HCT116 (cell line): ENCODE data around the gene AGTRAP. TPM values are rescaled to one million over a fixed set of nuclear protein-coding genes. Genes with fewer than 3 reads are reported as not detected.

Experiments
- ATAC-seq: fragments of 200-7000 bp; cut with Tn5 transposase; 2 replicates; pipeline ENCODE4 v1.9.1; 2020; ENCODE audit warnings: mild to moderate bottlenecking, moderate library complexity
- BruUV-seq: library from RNA; stranded (reverse); fragments of 400-500 nt; replicated peaks from 2 replicates; lab custom pipeline; 2021; lab: Mats Ljungman, UMichigan
- CTCF ChIA-PET: fragments of 300-600 bp; sonication (Branson Sonifier 250); formaldehyde crosslinking; loops from one replicate; lab custom pipeline; 2021; ENCODE audit warnings: antibody characterized with exemption; lab: Charles Lee
- POLR2A ChIA-PET: fragments of 300-600, 350-600 bp; sonication (Branson Sonifier 250); formaldehyde crosslinking; loops from one replicate; lab custom pipeline; 2021; ENCODE audit warnings: antibody characterized with exemption; lab: Charles Lee
- RAD21 ChIA-PET, 2 experiments: fragments of 300-600 bp; sonication (Branson Sonifier 250); formaldehyde crosslinking; loops; one replicate each; lab custom pipeline; 2023; ENCODE audit warnings: low total read pairs in 2 of 2; ENCODE audit not compliant: uncharacterized antibody in 2 of 2, unreplicated experiment in 2 of 2, low non-redundant PET in 1 of 2; lab: Charles Lee
- DNase-seq: peaks from one replicate; pipeline ENCODE4 v3.0.0-alpha.2; 2010; ENCODE audit warnings: low read depth, low spot score
- H2AFZ ChIP-seq: fragments of 200-600 bp; shearing (Covaris generic), sonication (generic); 2 replicates; pipeline ENCODE4 v1.6.1; 2017; ENCODE audit warnings: low read depth, mixed run types, mixed read lengths, antibody characterized with exemption, low read length; ENCODE audit not compliant: poor library complexity, severe bottlenecking
- H3K27ac ChIP-seq: 2 replicates; pipeline ENCODE4 v1.5.1; 2012; ENCODE audit warnings: low read depth, low read length
- H3K27me3 ChIP-seq: fragments of 200-600 bp; sonication (generic); 2 replicates; pipeline ENCODE4 v1.6.1; 2016; ENCODE audit warnings: mixed run types, low read length, mixed read lengths; ENCODE audit not compliant: insufficient read depth
- H3K36me3 ChIP-seq, 2 experiments: fragments of 200-500 bp in 1 of 2; fragments of 200-600 bp in 1 of 2; sonication (Bioruptor generic) in 1 of 2; sonication (generic) in 1 of 2; 2 replicates each; pipeline versions ENCODE4 v1.5.1 to v1.6.1; 2014 to 2016; ENCODE audit warnings: low read length in 2 of 2, inconsistent platforms in 1 of 2, mixed read lengths in 1 of 2, mixed run types in 1 of 2; ENCODE audit not compliant: insufficient read depth in 2 of 2, control insufficient read depth in 1 of 2
- H3K4me1 ChIP-seq, 2 experiments: fragments of 200-600 bp in 1 of 2; sonication (generic) in 1 of 2; 2 replicates each; pipeline versions ENCODE4 v1.5.1 to v1.6.1; 2012 to 2017; ENCODE audit warnings: low read length in 2 of 2, inconsistent platforms in 1 of 2, mild to moderate bottlenecking in 1 of 2, mixed read lengths in 1 of 2, mixed run types in 1 of 2, moderate library complexity in 1 of 2; ENCODE audit not compliant: insufficient read depth in 2 of 2, control insufficient read depth in 1 of 2
- H3K4me2 ChIP-seq: fragments of 200-600 bp; sonication (generic); 2 replicates; pipeline ENCODE4 v1.6.1; 2017; ENCODE audit warnings: mixed run types, low read length, mixed read lengths
- H3K4me3 ChIP-seq, 2 experiments: fragments of 200-600 bp in 1 of 2; sonication (generic) in 1 of 2; replicated peaks in 1 of 2; 2 replicates each; pipeline ENCODE4 v1.5.1; 2011 to 2016; ENCODE audit warnings: low read length in 2 of 2, control low read depth in 1 of 2, low read depth in 1 of 2, mild to moderate bottlenecking in 1 of 2, mixed read lengths in 1 of 2, mixed run types in 1 of 2
- H3K79me2 ChIP-seq: fragments of 200-600 bp; sonication (generic); 2 replicates; pipeline ENCODE4 v1.6.1; 2017; ENCODE audit warnings: mild to moderate bottlenecking, mixed run types, low read length, moderate library complexity, mixed read lengths; ENCODE audit not compliant: insufficient read depth
- H3K9ac ChIP-seq: fragments of 200-600 bp; sonication (generic); 2 replicates; pipeline ENCODE4 v1.6.1; 2016; ENCODE audit warnings: low read length, mixed read lengths
- H3K9me2 ChIP-seq: fragments of 200-600 bp; sonication (generic), shearing (Covaris generic); 2 replicates; pipeline ENCODE4 v1.6.1; 2017; ENCODE audit warnings: mixed run types, mild to moderate bottlenecking, moderate library complexity; ENCODE audit not compliant: insufficient read depth
- H3K9me3 ChIP-seq, 2 experiments: fragments of 200-500 bp in 1 of 2; fragments of 200-600 bp in 1 of 2; sonication (Bioruptor generic) in 1 of 2; sonication (generic) in 1 of 2; 2 replicates each; pipeline ENCODE4 v1.6.1; 2014 to 2017; ENCODE audit warnings: low read length in 2 of 2, mixed read lengths in 2 of 2, inconsistent platforms in 1 of 2, low read depth in 1 of 2, mild to moderate bottlenecking in 1 of 2, mixed run types in 1 of 2, moderate library complexity in 1 of 2; ENCODE audit not compliant: control insufficient read depth in 1 of 2, insufficient read depth in 1 of 2
- H4K20me1 ChIP-seq: fragments of 200-600 bp; sonication (generic), shearing (Covaris generic); 2 replicates; pipeline ENCODE4 v1.6.1; 2017; ENCODE audit warnings: mixed run types, mild to moderate bottlenecking, moderate library complexity; ENCODE audit not compliant: insufficient read depth
- ATF3 ChIP-seq: IDR thresholded peaks from 2 replicates; pipeline ENCODE4 v1.6.1; 2012
- CEBPB ChIP-seq: IDR thresholded peaks from 2 replicates; pipeline ENCODE4 v1.6.1; 2012; ENCODE audit warnings: low read depth
- ELF1 ChIP-seq: IDR thresholded peaks from 2 replicates; pipeline ENCODE4 v1.6.1; 2012; ENCODE audit warnings: low read depth, borderline replicate concordance
- EZH2 ChIP-seq: fragments of 200-600 bp; sonication (generic); IDR thresholded peaks from 2 replicates; pipeline ENCODE4 v1.6.1; 2017; ENCODE audit warnings: antibody characterized with exemption, mixed run types
- FOSL1 ChIP-seq: IDR thresholded peaks from 2 replicates; pipeline ENCODE4 v1.6.1; 2012; ENCODE audit warnings: low read depth
- JUND ChIP-seq: IDR thresholded peaks from 2 replicates; pipeline ENCODE4 v1.6.1; 2012
- POLR2A ChIP-seq: IDR thresholded peaks from 2 replicates; pipeline ENCODE4 v1.7.0; 2011; ENCODE audit warnings: borderline replicate concordance; ENCODE audit not compliant: insufficient read depth, insufficient read length; ENCODE audit errors: extremely low read depth
- POLR2AphosphoS5 ChIP-seq: IDR thresholded peaks from 2 replicates; pipeline ENCODE4 v1.6.1; 2011; ENCODE audit warnings: mild to moderate bottlenecking, low read depth, low read length, moderate library complexity
- RAD21 ChIP-seq: IDR thresholded peaks from 2 replicates; pipeline ENCODE4 v1.6.1; 2012; ENCODE audit warnings: low read depth, mild to moderate bottlenecking
- SIN3A ChIP-seq: IDR thresholded peaks from 2 replicates; pipeline ENCODE4 v1.6.1; 2012; ENCODE audit warnings: low read depth
- SP1 ChIP-seq: IDR thresholded peaks from 2 replicates; pipeline ENCODE4 v1.6.1; 2012; ENCODE audit warnings: low read depth
- SRF ChIP-seq: IDR thresholded peaks from 2 replicates; pipeline ENCODE4 v1.6.1; 2012; ENCODE audit warnings: low read depth
- YY1 ChIP-seq: IDR thresholded peaks from 2 replicates; pipeline ENCODE4 v1.6.1; 2011; ENCODE audit warnings: low read length, low read depth, moderate library complexity, mild to moderate bottlenecking; ENCODE audit not compliant: insufficient replicate concordance; ENCODE audit errors: extremely low read depth
- intact Hi-C: fragments of 100-400 bp; cut with micrococcal nuclease; formaldehyde crosslinking; loops from 2 replicates; pipeline ENCODE4 v1.10.0; 2022
- total RNA-seq: library from RNA; stranded (reverse); gene quantifications from one replicate; pipeline ENCODE4 v1.2.1, GENCODE V29; 2021; ENCODE audit not compliant: unreplicated experiment
- TF ChIP-seq, protein P1 (sequence below): IDR thresholded peaks from 2 replicates; pipeline ENCODE4 v1.6.1; 2011; ENCODE audit warnings: mild to moderate bottlenecking, low read length, moderate library complexity; ENCODE audit not compliant: insufficient replicate concordance; ENCODE audit errors: extremely low read depth
- TF ChIP-seq, protein P2 (sequence below), 3 experiments: fragments of 200-600 bp in 1 of 3; sonication (generic) in 1 of 3; IDR thresholded peaks in 2 of 3; conservative IDR thresholded peaks in 1 of 3; 2 replicates each; pipeline ENCODE4 v1.5.1; 2012 to 2017; ENCODE audit warnings: low read depth in 2 of 3, low read length in 2 of 3, antibody characterized with exemption in 1 of 3, borderline replicate concordance in 1 of 3, control low read depth in 1 of 3, mild to moderate bottlenecking in 1 of 3, mixed read lengths in 1 of 3, mixed run types in 1 of 3, moderate library complexity in 1 of 3; ENCODE audit not compliant: insufficient read depth in 1 of 3
- TF ChIP-seq, protein P3 (sequence below): IDR thresholded peaks from 2 replicates; pipeline ENCODE4 v1.6.1; 2012

Gene AGTRAP
- total RNA-seq, 1 experiment from 2014 or later, result 49.0 TPM

GRCh38 chr1:11749203-11749689 is 13.3 kb downstream of the AGTRAP start:
- no peaks in the 10 kb centered on the region for H3K9me3 ChIP-seq
- ATAC-seq (peak; percentile 94), DNase-seq (peak; percentile 26)
- ChIA-PET RAD21 (no interaction called here), POLR2A (no interaction called here), CTCF (interaction anchor here (0.6 kb wide), 1 partner anchor 86 kb away, joined by 3 read pairs; no protein-coding TSS in a partner anchor)
- no peak overlapping the region for H3K27ac ChIP-seq
- no peak overlapping the region for H3K4me3 ChIP-seq
- no TSS peak for BruUV-seq
- no peaks in the 10 kb centered on the region for H3K27me3 ChIP-seq
- H2AFZ ChIP-seq, result no peak overlapping the region
- H3K79me2 ChIP-seq, result no peaks in the 10 kb centered on the region
- no peaks in the 10 kb centered on the region for H4K20me1 ChIP-seq
- H3K36me3 ChIP-seq, result peaks cover 0 to 5% of the 10 kb centered on the region in 2 experiments; a peak in 1 of 4 replicates
- H3K9ac ChIP-seq, result no peak overlapping the region
- H3K4me2 ChIP-seq, result 0 out of 2 replicates have a peak overlapping the region, but pooled peaks have one; percentile 9
- intact Hi-C loops, result no loop called here
- H3K4me1 ChIP-seq, result peaks cover 0 to 7% of the 10 kb centered on the region in 2 experiments; a peak in 3 of 4 replicates
- no peaks in the 10 kb centered on the region for H3K9me2 ChIP-seq
- TF ChIP-seq EZH2 (no peak), POLR2AphosphoS5 (no peak), ELF1 (no peak), SRF (no peak), POLR2A (no peak), JUND (no peak), ATF3 (no peak), YY1 (no peak), RAD21 (peak; percentile 81), SP1 (no peak), CEBPB (no peak), SIN3A (no peak), FOSL1 (no peak)
- TF ChIP-seq, protein P1, sequence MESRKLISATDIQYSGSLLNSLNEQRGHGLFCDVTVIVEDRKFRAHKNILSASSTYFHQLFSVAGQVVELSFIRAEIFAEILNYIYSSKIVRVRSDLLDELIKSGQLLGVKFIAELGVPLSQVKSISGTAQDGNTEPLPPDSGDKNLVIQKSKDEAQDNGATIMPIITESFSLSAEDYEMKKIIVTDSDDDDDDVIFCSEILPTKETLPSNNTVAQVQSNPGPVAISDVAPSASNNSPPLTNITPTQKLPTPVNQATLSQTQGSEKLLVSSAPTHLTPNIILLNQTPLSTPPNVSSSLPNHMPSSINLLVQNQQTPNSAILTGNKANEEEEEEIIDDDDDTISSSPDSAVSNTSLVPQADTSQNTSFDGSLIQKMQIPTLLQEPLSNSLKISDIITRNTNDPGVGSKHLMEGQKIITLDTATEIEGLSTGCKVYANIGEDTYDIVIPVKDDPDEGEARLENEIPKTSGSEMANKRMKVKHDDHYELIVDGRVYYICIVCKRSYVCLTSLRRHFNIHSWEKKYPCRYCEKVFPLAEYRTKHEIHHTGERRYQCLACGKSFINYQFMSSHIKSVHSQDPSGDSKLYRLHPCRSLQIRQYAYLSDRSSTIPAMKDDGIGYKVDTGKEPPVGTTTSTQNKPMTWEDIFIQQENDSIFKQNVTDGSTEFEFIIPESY, result no peak
- TF ChIP-seq, protein P2, sequence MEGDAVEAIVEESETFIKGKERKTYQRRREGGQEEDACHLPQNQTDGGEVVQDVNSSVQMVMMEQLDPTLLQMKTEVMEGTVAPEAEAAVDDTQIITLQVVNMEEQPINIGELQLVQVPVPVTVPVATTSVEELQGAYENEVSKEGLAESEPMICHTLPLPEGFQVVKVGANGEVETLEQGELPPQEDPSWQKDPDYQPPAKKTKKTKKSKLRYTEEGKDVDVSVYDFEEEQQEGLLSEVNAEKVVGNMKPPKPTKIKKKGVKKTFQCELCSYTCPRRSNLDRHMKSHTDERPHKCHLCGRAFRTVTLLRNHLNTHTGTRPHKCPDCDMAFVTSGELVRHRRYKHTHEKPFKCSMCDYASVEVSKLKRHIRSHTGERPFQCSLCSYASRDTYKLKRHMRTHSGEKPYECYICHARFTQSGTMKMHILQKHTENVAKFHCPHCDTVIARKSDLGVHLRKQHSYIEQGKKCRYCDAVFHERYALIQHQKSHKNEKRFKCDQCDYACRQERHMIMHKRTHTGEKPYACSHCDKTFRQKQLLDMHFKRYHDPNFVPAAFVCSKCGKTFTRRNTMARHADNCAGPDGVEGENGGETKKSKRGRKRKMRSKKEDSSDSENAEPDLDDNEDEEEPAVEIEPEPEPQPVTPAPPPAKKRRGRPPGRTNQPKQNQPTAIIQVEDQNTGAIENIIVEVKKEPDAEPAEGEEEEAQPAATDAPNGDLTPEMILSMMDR (IDR thresholded peaks at IDR 0.05 in 2 of 3, conservative IDR thresholded peaks at IDR 0.05 in 1 of 3; ENCODE audit: borderline replicate concordance in 1 of 3, insufficient read depth in 1 of 3, low read depth in 2 of 3, low read length in 2 of 3), result peak; percentile 48 to 64 (median 58); a peak in 5 of 6 replicates
- TF ChIP-seq, protein P3, sequence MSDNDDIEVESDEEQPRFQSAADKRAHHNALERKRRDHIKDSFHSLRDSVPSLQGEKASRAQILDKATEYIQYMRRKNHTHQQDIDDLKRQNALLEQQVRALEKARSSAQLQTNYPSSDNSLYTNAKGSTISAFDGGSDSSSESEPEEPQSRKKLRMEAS, result no peak
